PFSK-1 (cell line): ENCODE data around the gene GSK3B.

Experiments
- FOXP2 ChIP-seq: optimal IDR thresholded peaks from 2 replicates; pipeline ENCODE3; 2011; ENCODE audit warnings: borderline replicate concordance, control low read depth, inconsistent platforms; ENCODE audit not compliant: insufficient read depth; ENCODE audit errors: extremely low read length, extremely low read depth
- POLR2AphosphoS5 ChIP-seq: IDR thresholded peaks from 2 replicates; pipeline ENCODE4 v1.6.1; 2012; ENCODE audit warnings: low read depth, mild to moderate bottlenecking, control low read depth, low read length, moderate library complexity
- REST ChIP-seq, 2 experiments: IDR thresholded peaks; 2 replicates each; pipeline versions ENCODE4 v1.6.1 to v1.8.0; 2011 to 2012; ENCODE audit warnings: low read depth in 2 of 2, low read length in 2 of 2, control low read depth in 1 of 2, inconsistent platforms in 1 of 2, mild to moderate bottlenecking in 1 of 2, moderate library complexity in 1 of 2; ENCODE audit not compliant: insufficient read depth in 1 of 2
- SIN3A ChIP-seq: IDR thresholded peaks from 2 replicates; pipeline ENCODE4 v1.6.1; 2012; ENCODE audit warnings: mild to moderate bottlenecking, low read length, moderate library complexity, borderline replicate concordance; ENCODE audit not compliant: insufficient read depth
- TAF1 ChIP-seq: IDR thresholded peaks from 2 replicates; pipeline ENCODE4 v1.6.1; 2012; ENCODE audit warnings: low read length, control low read depth, borderline replicate concordance; ENCODE audit not compliant: insufficient read depth

The GSK3B gene

GRCh38 chr3:119950666-119951325, 143.5 kb downstream of the GSK3B start:
- TF ChIP-seq POLR2AphosphoS5 (no peak), FOXP2 (no peak), SIN3A (no peak), TAF1 (no peak), REST (IDR thresholded peaks at IDR 0.05; ENCODE audit: insufficient read depth in 1 of 2, low read depth in 2 of 2, low read length in 2 of 2) (no peak)

- TF ChIP-seq SIN3A (no peak), POLR2AphosphoS5 (no peak), FOXP2 (no peak), TAF1 (no peak), REST (IDR thresholded peaks at IDR 0.05; ENCODE audit: insufficient read depth in 1 of 2, low read depth in 2 of 2, low read length in 2 of 2) (no peak)
Measured at GRCh38 chr3:119945291-119945690, 149.0 kb downstream of the GSK3B start.

GRCh38 chr3:119944091-119944490, 150.2 kb downstream of the GSK3B start:
- no peak for TF ChIP-seq SIN3A
- TF ChIP-seq REST (IDR thresholded peaks at IDR 0.05; ENCODE audit: insufficient read depth in 1 of 2, low read depth in 2 of 2, low read length in 2 of 2): no peak
- no peak for TF ChIP-seq POLR2AphosphoS5
- no peak for TF ChIP-seq FOXP2
- TF ChIP-seq TAF1: no peak

- no peak for TF ChIP-seq POLR2AphosphoS5
- TF ChIP-seq TAF1: no peak
- TF ChIP-seq REST (IDR thresholded peaks at IDR 0.05; ENCODE audit: insufficient read depth in 1 of 2, low read depth in 2 of 2, low read length in 2 of 2): no peak
- no peak for TF ChIP-seq FOXP2
- no peak for TF ChIP-seq SIN3A
Measured at GRCh38 chr3:119939077-119939476, 155.2 kb downstream of the GSK3B start.
